AG04449 (cell line): ENCODE results near the gene DYNC1I2.

Source experiments
- CTCF ChIA-PET: fragments of 350-600 bp; formaldehyde crosslinking; extraction: SDS; loops from one replicate; lab custom pipeline; 2021; ENCODE audit warnings: antibody characterized with exemption; lab: Yijun Ruan, JAX
- POLR2A ChIA-PET: fragments of 400-600, 350-600 bp; formaldehyde crosslinking; extraction: SDS; loops from one replicate; lab custom pipeline; 2020; ENCODE audit warnings: antibody characterized with exemption, inconsistent platforms; lab: Yijun Ruan, JAX
- DNase-seq: peaks from one replicate; pipeline ENCODE4 v3.0.0-alpha.2; 2010; ENCODE audit warnings: low read depth, low spot score
- H3K4me3 ChIP-seq: 2 replicates; pipeline ENCODE4 v1.5.1; 2011; ENCODE audit warnings: low read depth, mild to moderate bottlenecking, control low read depth, low read length
- CTCF ChIP-seq: IDR thresholded peaks from one replicate; pipeline ENCODE4 v1.5.1; 2011; ENCODE audit warnings: mild to moderate bottlenecking, moderate library complexity, low read length, control low read depth, inconsistent platforms; ENCODE audit not compliant: insufficient read depth; ENCODE audit errors: missing control alignments

The DYNC1I2 gene

GRCh38 chr2:171669121-171669520 is 18.1 kb upstream of the DYNC1I2 start:
- ChIA-PET CTCF (interaction anchor here (0.7 to 1.5 kb wide), 3 partner anchors 70 to 458 kb away, joined by 4 to 5 read pairs (median 4); no protein-coding TSS in a partner anchor), POLR2A (no interaction called here)
- no peak for DNase-seq
- H3K4me3 ChIP-seq, result no peak overlapping the region
- TF ChIP-seq CTCF, result no peak

DNA sequence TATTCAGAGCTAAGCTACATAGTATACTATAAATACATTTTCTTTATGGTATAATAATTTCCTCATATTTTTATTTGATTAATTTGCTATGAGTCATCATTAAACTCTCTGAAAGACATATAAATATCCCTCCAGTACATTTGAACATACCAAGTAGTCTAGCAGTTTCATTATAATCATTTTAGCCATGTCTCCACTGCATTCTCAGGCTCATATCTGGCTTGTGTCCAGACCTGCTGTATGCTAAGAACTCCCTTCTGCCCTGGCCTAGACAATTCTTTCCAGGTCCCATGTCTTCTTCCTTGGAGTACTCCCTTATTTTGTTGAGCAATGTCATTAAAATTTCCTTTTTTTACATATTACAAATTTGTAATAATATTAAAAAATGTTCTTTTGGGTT is 16.6 kb upstream of the DYNC1I2 start:
- DNase-seq, result no peak

GRCh38 chr2:171671867-171672266 is 15.4 kb upstream of the DYNC1I2 start:
- H3K4me3 ChIP-seq, result no peak overlapping the region
- CTCF ChIA-PET, result no interaction called here
- no peak for TF ChIP-seq CTCF
- DNase-seq, result no peak
- POLR2A ChIA-PET, result no interaction called here

More for the DNA sequence above, 16.6 kb upstream of the DYNC1I2 start:
- no peak overlapping the region for H3K4me3 ChIP-seq
- ChIA-PET CTCF (interaction anchor here (1.5 kb wide), 1 partner anchor 457 kb away, joined by 5 read pairs; no protein-coding TSS in a partner anchor), POLR2A (no interaction called here)
- no peak for TF ChIP-seq CTCF

DNA sequence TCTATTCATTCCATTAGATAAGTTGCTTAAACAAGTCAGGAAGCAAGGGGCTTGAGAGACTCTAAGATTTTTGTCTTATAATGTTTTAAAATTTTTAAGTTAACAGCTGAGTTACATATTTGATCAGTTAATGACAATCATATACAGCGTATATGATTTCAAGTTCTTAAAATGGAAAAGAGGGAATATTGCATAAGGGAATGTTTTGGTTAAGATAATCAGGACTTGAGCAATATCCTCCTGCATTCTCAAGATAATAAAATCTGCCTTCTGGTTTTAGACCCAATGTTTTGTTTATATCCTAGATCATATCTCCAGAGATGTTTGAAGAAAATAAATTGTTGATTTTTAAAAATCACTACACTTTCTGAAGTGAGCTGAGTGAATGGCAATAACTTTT is 13.4 kb upstream of the DYNC1I2 start:
- no peak overlapping the region for H3K4me3 ChIP-seq
- no peak for DNase-seq
- ChIA-PET POLR2A (no interaction called here), CTCF (interaction anchor here (1.0 to 1.4 kb wide), 2 partner anchors 12 to 21 kb away, joined by 3 read pairs; no protein-coding TSS in a partner anchor)
- TF ChIP-seq CTCF, result no peak

DNA sequence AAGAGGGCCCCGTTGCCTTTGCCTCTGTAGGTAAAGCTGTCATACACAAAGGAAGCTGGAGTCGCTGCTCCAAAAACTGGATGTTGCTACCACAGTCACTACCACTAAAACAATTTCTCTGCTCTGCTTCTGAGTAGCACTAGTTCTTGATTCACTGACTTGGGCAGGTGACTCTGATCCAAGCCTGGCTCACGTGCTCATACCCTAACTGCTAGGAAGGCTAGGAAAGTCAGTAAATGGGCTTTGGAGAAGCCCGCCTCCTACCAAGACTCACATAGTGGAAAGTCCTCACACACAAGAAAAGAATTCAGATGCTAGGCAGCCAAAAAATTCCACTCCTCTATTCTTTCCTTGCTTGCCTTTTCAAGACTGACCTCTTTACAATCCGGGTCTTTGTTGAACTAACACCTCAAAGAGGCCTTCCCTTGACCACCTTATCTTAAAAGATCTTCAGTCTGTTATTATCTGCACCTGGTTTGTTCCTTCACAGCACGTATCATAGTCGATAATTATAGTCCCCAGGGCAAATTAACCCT is 11.4 kb upstream of the DYNC1I2 start:
- ChIA-PET CTCF (interaction anchor here (0.9 kb wide), 1 partner anchor 77 kb away, joined by 3 read pairs; no protein-coding TSS in a partner anchor), POLR2A (no interaction called here)
- DNase-seq, result no peak
- no peak for TF ChIP-seq CTCF
- H3K4me3 ChIP-seq, result no peak overlapping the region

DNA sequence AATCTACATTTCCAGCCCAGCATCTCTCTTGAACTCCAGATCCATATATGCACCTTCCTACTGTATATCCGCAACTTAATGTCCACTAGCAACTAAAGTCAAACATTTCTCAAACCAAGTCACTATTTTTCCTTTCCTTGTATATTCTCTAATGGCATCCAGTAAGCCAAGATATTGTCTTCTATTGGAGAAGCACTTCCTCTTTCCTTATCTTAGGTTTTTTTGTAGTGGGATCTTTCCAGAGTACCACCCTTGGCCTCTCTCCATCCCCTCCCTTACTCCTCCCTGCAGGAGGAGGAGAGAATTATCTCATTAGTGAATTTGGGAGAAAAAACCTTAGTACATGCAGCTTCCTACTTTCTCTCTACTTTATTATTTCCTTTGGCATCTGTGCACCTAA is 8.7 kb upstream of the DYNC1I2 start:
- CTCF ChIA-PET, result no interaction called here

More for the DNA sequence above, 8.7 kb upstream of the DYNC1I2 start:
- POLR2A ChIA-PET, result no interaction called here
- no peak for DNase-seq
- no peak for TF ChIP-seq CTCF
- no peak overlapping the region for H3K4me3 ChIP-seq
